ENCODE results near the gene LZTR1. TPM values are rescaled to one million over a fixed set of nuclear protein-coding genes. Genes with fewer than 3 reads are reported as not detected.
"Not testable (repeated sequence)": the region's sequence is repeated elsewhere in the genome, so short reads cannot be mapped to it uniquely, and the experiment has no call there.

The LZTR1 gene
- polyA plus RNA-seq, 1 experiment: 28.3 TPM

DNA sequence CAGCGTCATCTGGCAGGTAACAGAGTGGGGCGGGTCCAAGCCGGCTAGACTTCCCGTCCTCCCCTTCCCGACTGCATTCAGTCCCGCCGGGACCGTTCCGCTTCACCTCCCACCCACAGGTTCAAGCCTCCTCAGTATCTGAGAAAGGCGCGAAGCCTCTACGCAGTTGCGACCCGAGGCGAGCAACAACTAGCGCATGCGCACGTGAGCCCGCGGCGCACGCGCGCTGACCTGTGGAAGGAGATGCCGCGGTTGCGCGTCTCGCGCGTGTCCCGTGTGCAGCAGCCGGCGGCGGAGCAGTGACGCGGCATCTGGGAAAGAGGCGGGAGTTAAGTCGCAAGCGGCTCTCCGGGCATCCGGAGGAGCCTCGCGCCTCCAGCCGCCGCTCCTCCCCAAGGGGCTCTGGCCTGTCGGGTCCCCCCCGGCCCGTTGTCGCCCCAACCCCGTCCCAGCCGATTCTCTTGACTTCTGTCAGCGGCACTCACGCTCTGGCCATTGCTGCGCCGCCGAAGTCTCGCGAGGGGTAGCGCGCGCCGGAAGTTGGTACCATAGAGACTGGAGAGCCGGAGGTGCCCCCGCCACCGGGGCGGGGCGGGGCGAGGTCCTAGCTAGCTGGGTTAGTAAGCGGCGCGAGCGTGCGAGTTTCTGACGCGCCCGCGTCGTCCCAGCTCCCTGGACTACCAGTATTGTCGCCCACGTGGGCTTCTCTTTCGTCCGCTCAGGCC is 19.7 kb downstream of the LZTR1 start, which contains the start of gene THAP7:
Gene THAP7, minus strand, starts transcription at position 518 of the 725 bp plus-strand sequence. Its CDS starts 207 bp downstream, at position 311.
- ChIA-PET CTCF (interaction anchor here (0.8 kb wide), 1 partner anchor 116 kb away, joined by 5 read pairs; no protein-coding TSS in a partner anchor), POLR2A (interaction anchor here (0.5 to 1.8 kb wide), 10 partner anchors 13 to 576 kb away, joined by 3 to 15 read pairs (median 4); partner anchors contain the start of genes LRRC74B, LZTR1 and P2RX6)
- Histone ChIP-seq H3K4me3 (ENCODE audit: low read depth, low read length) (peak within 1 kb of the TSS; percentile 85), H3K27ac (ENCODE audit: low read depth, low read length) (peak within 1 kb of the TSS; percentile 99), H3K9me3 (ENCODE audit: control insufficient read depth, insufficient read depth, low read length) (no peaks in the 10 kb centered on the region; the same call in 1 of the 2 replicates), H3K27me3 (ENCODE audit: control insufficient read depth, insufficient read depth, low read length) (no peaks in the 10 kb centered on the region)
- TF ChIP-seq, protein P1, sequence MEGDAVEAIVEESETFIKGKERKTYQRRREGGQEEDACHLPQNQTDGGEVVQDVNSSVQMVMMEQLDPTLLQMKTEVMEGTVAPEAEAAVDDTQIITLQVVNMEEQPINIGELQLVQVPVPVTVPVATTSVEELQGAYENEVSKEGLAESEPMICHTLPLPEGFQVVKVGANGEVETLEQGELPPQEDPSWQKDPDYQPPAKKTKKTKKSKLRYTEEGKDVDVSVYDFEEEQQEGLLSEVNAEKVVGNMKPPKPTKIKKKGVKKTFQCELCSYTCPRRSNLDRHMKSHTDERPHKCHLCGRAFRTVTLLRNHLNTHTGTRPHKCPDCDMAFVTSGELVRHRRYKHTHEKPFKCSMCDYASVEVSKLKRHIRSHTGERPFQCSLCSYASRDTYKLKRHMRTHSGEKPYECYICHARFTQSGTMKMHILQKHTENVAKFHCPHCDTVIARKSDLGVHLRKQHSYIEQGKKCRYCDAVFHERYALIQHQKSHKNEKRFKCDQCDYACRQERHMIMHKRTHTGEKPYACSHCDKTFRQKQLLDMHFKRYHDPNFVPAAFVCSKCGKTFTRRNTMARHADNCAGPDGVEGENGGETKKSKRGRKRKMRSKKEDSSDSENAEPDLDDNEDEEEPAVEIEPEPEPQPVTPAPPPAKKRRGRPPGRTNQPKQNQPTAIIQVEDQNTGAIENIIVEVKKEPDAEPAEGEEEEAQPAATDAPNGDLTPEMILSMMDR (IDR thresholded peaks at IDR 0.05; ENCODE audit: low read depth, low read length): no peak
- peak; percentile 92 for DNase-seq (ENCODE audit: low read depth, low spot score)

DNA sequence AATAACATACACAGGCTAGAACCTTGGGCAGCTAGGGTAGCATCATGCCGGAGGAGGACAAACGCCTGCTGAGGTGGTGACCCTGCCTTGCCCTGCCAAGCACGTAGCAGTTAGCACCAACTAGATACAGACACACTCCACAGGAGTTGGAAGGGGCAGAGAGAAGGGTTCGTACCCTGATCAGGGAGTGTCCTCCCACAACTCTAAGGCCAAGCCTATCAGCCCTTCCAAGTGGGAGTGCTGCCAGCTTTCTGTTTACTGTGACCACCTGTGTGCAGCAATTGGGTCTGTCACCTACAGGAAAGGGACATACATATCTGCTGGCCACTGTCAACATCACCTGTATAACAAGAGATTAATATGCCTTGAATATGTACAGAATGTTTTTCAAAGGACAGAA is 21.7 kb downstream of the LZTR1 start:
- no peaks in the 10 kb centered on the region; the same call in 1 of the 2 replicates for H3K9me3 ChIP-seq (ENCODE audit: control insufficient read depth, insufficient read depth, low read length)
- POLR2A ChIA-PET: interaction anchor here (0.7 to 1.6 kb wide), 3 partner anchors 43 to 200 kb away, joined by 3 to 5 read pairs (median 3); no protein-coding TSS in a partner anchor
- TF ChIP-seq, protein P1 (IDR thresholded peaks at IDR 0.05; ENCODE audit: low read depth, low read length): no peak
- no peak for DNase-seq (ENCODE audit: low read depth, low spot score)
- CTCF ChIA-PET: no interaction called here
- no peaks in the 10 kb centered on the region for H3K27me3 ChIP-seq (ENCODE audit: control insufficient read depth, insufficient read depth, low read length)
- peak overlapping the region; percentile 21 for H3K27ac ChIP-seq (ENCODE audit: low read depth, low read length)
- no peak overlapping the region for H3K4me3 ChIP-seq (ENCODE audit: low read depth, low read length)

DNA sequence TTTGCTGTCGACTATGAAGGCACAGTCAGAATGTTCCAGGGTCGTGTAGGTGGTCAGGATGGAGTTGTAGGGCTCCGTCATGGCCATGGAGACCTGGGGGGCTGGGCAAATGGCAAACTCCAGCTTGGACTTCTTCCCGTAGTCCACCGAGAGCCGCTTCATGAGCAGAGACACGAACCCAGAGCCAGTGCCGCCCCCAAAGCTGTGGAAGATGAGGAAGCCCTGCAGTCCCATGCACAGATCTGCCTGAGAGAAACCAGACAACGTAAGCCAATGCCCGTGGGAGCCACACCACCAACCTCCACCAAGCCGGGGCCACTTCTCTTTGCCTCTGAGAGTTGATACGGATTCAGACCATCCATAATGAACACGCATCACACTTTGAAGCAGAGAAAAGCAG is 27.1 kb downstream of the LZTR1 start:
- H3K27ac ChIP-seq (ENCODE audit: low read depth, low read length); H3K9me3 ChIP-seq (ENCODE audit: control insufficient read depth, insufficient read depth, low read length); H3K4me3 ChIP-seq (ENCODE audit: low read depth, low read length); DNase-seq (ENCODE audit: low read depth, low spot score); H3K27me3 ChIP-seq (ENCODE audit: control insufficient read depth, insufficient read depth, low read length); CTCF ChIA-PET; POLR2A ChIA-PET: not testable (repeated sequence)

DNA sequence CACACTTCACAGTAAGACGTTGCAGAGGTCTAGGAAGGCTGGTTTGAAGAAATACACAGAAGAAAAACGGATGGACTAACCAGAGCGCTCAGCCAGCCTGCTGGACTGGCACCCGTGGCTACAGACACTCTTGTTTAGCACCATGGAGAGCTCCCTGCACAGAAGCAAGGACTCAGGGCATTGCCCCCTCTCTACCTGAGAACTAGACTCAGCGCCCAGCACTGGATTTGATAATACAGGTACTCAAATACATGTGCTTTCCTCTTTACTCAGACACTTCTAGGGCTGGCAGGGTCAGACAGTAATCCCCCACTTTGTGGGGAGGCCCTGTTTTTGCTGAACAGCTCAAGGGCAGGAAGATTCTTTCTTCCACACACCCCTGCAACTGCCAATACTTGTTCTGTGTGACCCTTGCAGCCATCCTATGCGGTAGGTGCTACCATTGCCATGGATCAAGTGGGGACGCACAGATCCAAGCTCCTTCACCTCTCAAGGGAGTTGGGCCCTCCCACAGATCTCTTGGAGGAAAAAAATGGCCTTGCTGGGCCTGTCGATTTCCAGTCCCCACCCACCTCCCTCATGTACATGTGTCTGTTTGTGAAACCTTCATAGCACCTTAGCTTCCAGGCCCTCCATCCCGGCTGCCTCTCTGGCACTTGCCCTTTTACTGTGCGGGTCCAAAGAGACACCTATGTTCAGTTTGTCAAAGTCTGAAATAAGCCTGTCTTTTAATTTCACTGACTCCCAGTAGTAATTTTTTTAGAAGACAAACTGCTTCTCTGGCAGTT is 27.7 kb downstream of the LZTR1 start:
- DNase-seq (ENCODE audit: low read depth, low spot score): no peak
- H3K27me3 ChIP-seq (ENCODE audit: control insufficient read depth, insufficient read depth, low read length): no peaks in the 10 kb centered on the region
- no peaks in the 10 kb centered on the region; the same call in 1 of the 2 replicates for H3K9me3 ChIP-seq (ENCODE audit: control insufficient read depth, insufficient read depth, low read length)
- H3K27ac ChIP-seq (ENCODE audit: low read depth, low read length): no peak overlapping the region
- ChIA-PET POLR2A (interaction anchor here (0.6 kb wide), 1 partner anchor 70 kb away, joined by 3 read pairs; no protein-coding TSS in a partner anchor), CTCF (no interaction called here)
- H3K4me3 ChIP-seq (ENCODE audit: low read depth, low read length): no peak overlapping the region
- TF ChIP-seq, protein P1 (IDR thresholded peaks at IDR 0.05; ENCODE audit: low read depth, low read length): no peak

DNA sequence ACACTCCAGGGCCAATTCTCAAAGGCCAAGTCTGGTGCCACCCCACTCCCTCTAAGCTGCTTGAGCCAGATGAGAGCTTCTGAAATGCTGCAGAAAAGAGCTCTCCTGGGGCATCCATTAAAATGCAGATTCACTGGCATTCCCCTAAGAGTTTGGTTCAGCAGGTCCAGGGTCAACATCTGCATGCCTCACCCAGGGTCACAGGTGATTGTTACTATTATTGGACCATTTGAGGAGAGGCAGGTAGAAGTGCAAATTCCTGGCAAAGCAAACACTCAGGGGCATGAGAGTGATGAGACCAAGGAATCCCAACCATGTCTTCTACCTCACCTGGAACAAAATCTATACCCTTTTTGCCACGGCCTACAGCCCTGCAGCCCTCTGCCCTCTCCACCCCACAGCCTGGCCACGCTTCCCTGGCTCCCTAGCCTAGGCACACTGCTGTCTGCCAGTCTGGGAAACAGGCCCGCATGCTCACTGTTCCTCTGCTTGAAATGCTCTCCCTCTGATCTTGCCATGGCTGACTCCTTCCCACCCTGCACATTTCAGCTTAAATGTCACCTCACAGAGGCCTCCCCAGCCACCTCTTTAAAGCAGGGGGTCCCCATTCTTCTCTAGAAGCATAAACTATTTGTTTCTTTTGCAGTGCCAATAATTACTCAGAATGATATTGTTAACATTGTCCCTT is 28.5 kb downstream of the LZTR1 start:
- ChIA-PET POLR2A (no interaction called here), CTCF (no interaction called here)
- no peak for DNase-seq (ENCODE audit: low read depth, low spot score)
- TF ChIP-seq, protein P1 (IDR thresholded peaks at IDR 0.05; ENCODE audit: low read depth, low read length): no peak
- no peak overlapping the region for H3K4me3 ChIP-seq (ENCODE audit: low read depth, low read length)
- no peaks in the 10 kb centered on the region; the same call in 1 of the 2 replicates for H3K9me3 ChIP-seq (ENCODE audit: control insufficient read depth, insufficient read depth, low read length)
- H3K27me3 ChIP-seq (ENCODE audit: control insufficient read depth, insufficient read depth, low read length): no peaks in the 10 kb centered on the region
- H3K27ac ChIP-seq (ENCODE audit: low read depth, low read length): no peak overlapping the region
